Liver (tissue), 9 donors: Measurements from ENCODE around the gene PWP1. TPM values are rescaled to one million over a fixed set of nuclear protein-coding genes. Genes with fewer than 3 reads are reported as not detected.

Source experiments
- DNase-seq: peaks from one replicate; pipeline ENCODE4 v3.0.0-alpha.2; 2017; ENCODE audit warnings: low spot score
- H3K27ac ChIP-seq, 2 donors: one replicate each; pipeline ENCODE4 v1.7.0; 2013; ENCODE audit warnings: inconsistent platforms in 2 of 2, low read length in 2 of 2, control low read depth in 1 of 2, low read depth in 1 of 2, mild to moderate bottlenecking in 1 of 2
- H3K27me3 ChIP-seq, 4 donors: one replicate each; pipeline versions ENCODE4 v1.6.1 to v1.7.0; 2013; ENCODE audit warnings: low read length in 3 of 4, inconsistent platforms in 1 of 4, mild to moderate bottlenecking in 1 of 4, moderate library complexity in 1 of 4; ENCODE audit not compliant: control insufficient read depth in 4 of 4, insufficient read depth in 4 of 4
- H3K36me3 ChIP-seq, 4 donors: one replicate each; pipeline versions ENCODE4 v1.6.1 to v1.7.0; 2013; ENCODE audit warnings: low read length in 3 of 4, mild to moderate bottlenecking in 3 of 4, low read depth in 1 of 4, moderate library complexity in 1 of 4; ENCODE audit not compliant: control insufficient read depth in 4 of 4, insufficient read depth in 3 of 4
- H3K4me1 ChIP-seq, 4 donors: one replicate each; pipeline versions ENCODE4 v1.6.1 to v1.7.0; 2013; ENCODE audit warnings: low read length in 3 of 4, mild to moderate bottlenecking in 3 of 4, moderate library complexity in 1 of 4; ENCODE audit not compliant: control insufficient read depth in 4 of 4, insufficient read depth in 4 of 4
- H3K4me3 ChIP-seq, 3 donors: one replicate each; pipeline versions ENCODE4 v1.6.1 to v1.7.0; 2013; ENCODE audit warnings: low read length in 3 of 3, control low read depth in 1 of 3, low read depth in 1 of 3, mild to moderate bottlenecking in 1 of 3
- H3K9ac ChIP-seq, 2 donors: one replicate each; pipeline ENCODE4 v1.7.0; 2013; ENCODE audit warnings: low read length in 2 of 2, mild to moderate bottlenecking in 2 of 2, moderate library complexity in 2 of 2, control low read depth in 1 of 2, low read depth in 1 of 2
- H3K9me3 ChIP-seq, 4 donors: one replicate each; pipeline versions ENCODE4 v1.6.1 to v1.7.0; 2013; ENCODE audit warnings: low read length in 3 of 4; ENCODE audit not compliant: control insufficient read depth in 4 of 4
- ATF3 ChIP-seq: IDR thresholded peaks from 2 replicates; pipeline ENCODE4 v1.6.1; 2016; ENCODE audit warnings: antibody characterized with exemption
- CTCF ChIP-seq: fragments of 150-350 bp; IDR thresholded peaks from 2 replicates; pipeline ENCODE4 v1.5.1; 2017; ENCODE audit warnings: improper control_type of control experiment, low read depth, low read length; ENCODE audit not compliant: missing input control
- FOXA1 ChIP-seq: IDR thresholded peaks from 2 replicates; pipeline ENCODE4 v1.6.1; 2016; ENCODE audit warnings: antibody characterized with exemption
- FOXA2 ChIP-seq: IDR thresholded peaks from 2 replicates; pipeline ENCODE4 v1.6.1; 2016; ENCODE audit warnings: antibody characterized with exemption
- GABPA ChIP-seq, 2 donors: IDR thresholded peaks in 1 of 2; conservative IDR thresholded peaks in 1 of 2; 2 replicates each; pipeline ENCODE4 v1.6.1; 2016; ENCODE audit warnings: antibody characterized with exemption in 2 of 2, mild to moderate bottlenecking in 1 of 2, moderate library complexity in 1 of 2
- HNF4A ChIP-seq, 2 donors: conservative IDR thresholded peaks; 2 replicates each; pipeline ENCODE4 v1.6.1; 2016; ENCODE audit warnings: antibody characterized with exemption in 2 of 2, mild to moderate bottlenecking in 2 of 2
- HNF4G ChIP-seq: IDR thresholded peaks from 2 replicates; pipeline ENCODE4 v1.6.1; 2016; ENCODE audit warnings: antibody characterized with exemption
- JUND ChIP-seq, 2 donors: IDR thresholded peaks; 2 replicates each; pipeline ENCODE4 v1.6.1; 2016; ENCODE audit warnings: antibody characterized with exemption in 2 of 2
- NR2F2 ChIP-seq: IDR thresholded peaks from 2 replicates; pipeline ENCODE4 v1.6.1; 2016; ENCODE audit warnings: antibody characterized with exemption
- RAD21 ChIP-seq, 2 donors: IDR thresholded peaks; 2 replicates each; pipeline ENCODE4 v1.6.1; 2016; ENCODE audit warnings: antibody characterized with exemption in 2 of 2, mild to moderate bottlenecking in 2 of 2
- REST ChIP-seq: IDR thresholded peaks from 2 replicates; pipeline ENCODE4 v1.6.1; 2016; ENCODE audit warnings: antibody characterized with exemption, mild to moderate bottlenecking
- SP1 ChIP-seq: IDR thresholded peaks from 2 replicates; pipeline ENCODE4 v1.6.1; 2018; ENCODE audit warnings: antibody characterized with exemption, mild to moderate bottlenecking
- TAF1 ChIP-seq: conservative IDR thresholded peaks from 2 replicates; pipeline ENCODE4 v1.6.1; 2016; ENCODE audit warnings: antibody characterized with exemption, mild to moderate bottlenecking
- YY1 ChIP-seq: IDR thresholded peaks from 2 replicates; pipeline ENCODE4 v1.6.1; 2016; ENCODE audit warnings: antibody characterized with exemption, mild to moderate bottlenecking
- WGBS: extraction: QIAGEN DNeasy Blood & Tissue Kit; methylation state at CpG from one replicate; pipeline ENCODE4 v1.1.7; 2013; 5-methylcytosine and 5-hydroxymethylcytosine counted together
- polyA plus RNA-seq, 2 donors: library from polyadenylated mRNA; stranded (reverse) in 1 of 2; unstranded in 1 of 2; fragments of 200-250 nt in 1 of 2; fragments of >200 nt in 1 of 2; fragmentation: Nextera tagmentation in 1 of 2; extraction: Ambion mirVana in 1 of 2; gene quantifications; one replicate each; pipeline versions ENCODE4 v1.2.1 to v1.2.3, GENCODE V29; 2013 to 2015
- total RNA-seq, 2 donors: library from RNA; depleted of rRNA; stranded (reverse); fragments of >200 nt; gene quantifications; one replicate each; pipeline ENCODE4 v1.2.3, GENCODE V29; 2014
- TF ChIP-seq, protein P1 (sequence below): IDR thresholded peaks from 2 replicates; pipeline ENCODE4 v1.6.1; 2016; ENCODE audit warnings: antibody characterized with exemption
- donor health status: healthy.
- donor health status: healthy.
- donor health status: healthy.
- donor health status: healthy.
- donor health status: healthy.

Gene PWP1
- total and polyA plus RNA-seq, 4 donors = 17.5 to 39.0 (median 26.9) TPM

DNA sequence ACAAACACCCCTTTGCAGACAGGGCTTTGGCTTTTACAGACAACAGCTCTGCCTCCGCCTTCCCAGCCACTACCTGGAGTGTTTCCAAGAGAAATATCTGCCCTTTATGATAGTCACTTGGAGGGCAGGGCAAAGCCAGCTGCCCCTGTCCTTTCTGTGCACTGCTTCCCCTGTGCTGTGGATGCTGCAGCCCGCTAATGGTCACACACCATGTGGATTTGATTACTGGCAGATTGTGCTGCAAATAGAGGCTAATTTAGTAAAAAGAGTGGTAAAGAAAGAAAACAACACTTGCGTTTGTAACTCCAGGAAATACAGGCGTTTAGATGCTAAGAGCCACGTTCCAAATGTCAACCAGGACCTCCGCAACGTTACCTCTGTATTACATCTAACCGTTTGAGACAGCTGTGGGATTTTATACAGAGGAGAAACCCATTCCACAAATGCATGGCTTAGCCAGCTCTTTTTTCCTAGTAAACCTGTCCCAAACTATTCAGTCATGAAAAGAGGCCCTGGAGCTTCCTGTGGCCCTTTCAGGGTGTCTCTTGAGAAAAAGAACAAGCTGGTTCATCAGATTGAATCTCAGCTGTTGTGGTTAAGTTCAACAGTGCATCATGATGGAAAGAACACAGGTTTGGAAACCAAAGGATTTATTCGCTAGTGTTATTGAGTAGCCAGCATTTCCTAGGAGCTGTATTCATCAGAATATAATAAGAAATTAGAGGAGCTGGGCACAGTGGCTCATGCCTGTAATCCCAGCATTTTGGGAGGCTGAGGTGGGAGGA lies 30.1 kb upstream of the PWP1 start:
- no peak overlapping the region for H3K4me3 ChIP-seq
- no peaks in the 10 kb centered on the region for H3K36me3 ChIP-seq
- peaks cover 2 to 34% (median 20%) of the 10 kb centered on the region in 4 donors for H3K4me1 ChIP-seq
- DNase-seq = no peak
- peak overlapping the region; percentile 44 for H3K27ac ChIP-seq
- WGBS = 72% methylated on average over 9 of the region's 9 CpGs
- no peak for TF ChIP-seq TAF1
- no peak for TF ChIP-seq JUND (IDR thresholded peaks at IDR 0.05)
- no peak for TF ChIP-seq REST
- TF ChIP-seq, protein P1, sequence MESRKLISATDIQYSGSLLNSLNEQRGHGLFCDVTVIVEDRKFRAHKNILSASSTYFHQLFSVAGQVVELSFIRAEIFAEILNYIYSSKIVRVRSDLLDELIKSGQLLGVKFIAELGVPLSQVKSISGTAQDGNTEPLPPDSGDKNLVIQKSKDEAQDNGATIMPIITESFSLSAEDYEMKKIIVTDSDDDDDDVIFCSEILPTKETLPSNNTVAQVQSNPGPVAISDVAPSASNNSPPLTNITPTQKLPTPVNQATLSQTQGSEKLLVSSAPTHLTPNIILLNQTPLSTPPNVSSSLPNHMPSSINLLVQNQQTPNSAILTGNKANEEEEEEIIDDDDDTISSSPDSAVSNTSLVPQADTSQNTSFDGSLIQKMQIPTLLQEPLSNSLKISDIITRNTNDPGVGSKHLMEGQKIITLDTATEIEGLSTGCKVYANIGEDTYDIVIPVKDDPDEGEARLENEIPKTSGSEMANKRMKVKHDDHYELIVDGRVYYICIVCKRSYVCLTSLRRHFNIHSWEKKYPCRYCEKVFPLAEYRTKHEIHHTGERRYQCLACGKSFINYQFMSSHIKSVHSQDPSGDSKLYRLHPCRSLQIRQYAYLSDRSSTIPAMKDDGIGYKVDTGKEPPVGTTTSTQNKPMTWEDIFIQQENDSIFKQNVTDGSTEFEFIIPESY = no peak
- TF ChIP-seq HNF4A (conservative IDR thresholded peaks at IDR 0.05) = no peak
- TF ChIP-seq FOXA2 = no peak
- TF ChIP-seq HNF4G = no peak
- no peak for TF ChIP-seq ATF3
- no peak for TF ChIP-seq SP1
- TF ChIP-seq FOXA1 = no peak
- no peak for TF ChIP-seq RAD21 (IDR thresholded peaks at IDR 0.05)
- no peak for TF ChIP-seq GABPA (IDR thresholded peaks at IDR 0.05 in 1 of 2, conservative IDR thresholded peaks at IDR 0.05 in 1 of 2)
- TF ChIP-seq YY1 = no peak
- TF ChIP-seq NR2F2 = no peak
- no peaks in the 10 kb centered on the region for H3K27me3 ChIP-seq
- H3K9ac ChIP-seq = no peak overlapping the region
- no peaks in the 10 kb centered on the region for H3K9me3 ChIP-seq

DNA sequence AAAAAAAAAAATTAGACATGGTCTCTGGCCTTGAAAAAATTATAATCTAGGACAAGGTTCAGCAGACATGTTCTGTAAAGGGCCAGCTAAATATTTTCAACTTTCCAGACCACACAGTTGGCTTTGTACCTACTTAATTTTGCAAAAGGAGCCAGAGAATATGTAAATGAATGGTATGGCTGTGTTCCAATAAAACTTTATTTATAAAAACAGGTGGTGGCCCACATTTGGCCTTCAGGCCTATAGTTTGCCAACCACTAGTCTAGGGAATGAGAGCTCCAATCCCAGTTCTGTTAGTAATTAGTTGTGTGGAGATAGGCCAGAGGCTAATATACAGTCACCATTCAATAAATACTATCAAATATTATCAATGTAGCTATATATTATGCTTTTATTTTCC lies 29.3 kb upstream of the PWP1 start:
- no peak overlapping the region for H3K27ac ChIP-seq
- no peak overlapping the region for H3K4me3 ChIP-seq
- no peak overlapping the region for H3K9ac ChIP-seq
- H3K4me1 ChIP-seq = peaks cover 2 to 34% (median 20%) of the 10 kb centered on the region in 4 donors
- no peaks in the 10 kb centered on the region for H3K9me3 ChIP-seq
- H3K36me3 ChIP-seq = no peaks in the 10 kb centered on the region
- DNase-seq = no peak
- TF ChIP-seq, protein P1 = no peak
- TF ChIP-seq CTCF (no peak), ATF3 (no peak), REST (no peak), JUND (IDR thresholded peaks at IDR 0.05) (no peak), FOXA1 (no peak), HNF4A (conservative IDR thresholded peaks at IDR 0.05) (no peak)
- H3K27me3 ChIP-seq = no peaks in the 10 kb centered on the region
